ENCODE data around the gene SLC12A9. TPM values are rescaled to one million over a fixed set of nuclear protein-coding genes. Genes with fewer than 3 reads are reported as not detected.

The SLC12A9 gene
- total RNA-seq, 3 donors from 2014 or later: 27.9 to 34.0 (median 33.5) TPM

DNA sequence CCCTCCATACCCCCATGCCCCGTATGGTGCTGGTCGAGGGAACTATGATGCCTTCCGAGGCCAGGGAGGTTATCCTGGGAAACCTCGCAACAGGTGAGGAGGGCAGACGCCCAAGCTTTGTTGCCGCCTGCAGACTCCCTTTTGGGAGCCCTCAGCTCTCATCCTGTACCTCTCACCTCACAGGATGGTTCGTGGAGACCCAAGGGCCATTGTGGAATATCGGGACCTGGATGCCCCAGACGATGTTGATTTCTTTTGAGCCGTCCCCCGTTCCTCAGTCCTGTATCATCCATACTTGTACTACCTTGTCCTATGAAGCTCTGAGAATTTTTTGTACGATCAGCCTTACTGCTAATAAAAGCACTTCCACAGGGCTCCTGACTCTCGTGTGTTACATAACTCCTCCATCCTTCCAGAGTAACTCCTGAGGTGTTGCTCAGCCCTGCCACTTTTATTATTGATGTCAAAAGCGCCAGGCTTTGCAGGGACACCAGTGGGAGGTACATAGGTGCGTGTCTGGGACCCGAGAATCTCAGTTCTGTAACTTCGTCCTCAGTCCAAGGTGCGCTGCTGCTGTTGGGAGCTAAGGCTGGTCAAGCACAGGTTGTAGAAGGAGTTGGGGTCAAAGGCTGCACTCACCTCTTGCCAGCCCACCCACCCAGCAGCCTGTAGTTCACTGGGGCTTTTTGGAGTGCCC is 35.9 kb downstream of the SLC12A9 start:
- TF ChIP-seq, protein P1, sequence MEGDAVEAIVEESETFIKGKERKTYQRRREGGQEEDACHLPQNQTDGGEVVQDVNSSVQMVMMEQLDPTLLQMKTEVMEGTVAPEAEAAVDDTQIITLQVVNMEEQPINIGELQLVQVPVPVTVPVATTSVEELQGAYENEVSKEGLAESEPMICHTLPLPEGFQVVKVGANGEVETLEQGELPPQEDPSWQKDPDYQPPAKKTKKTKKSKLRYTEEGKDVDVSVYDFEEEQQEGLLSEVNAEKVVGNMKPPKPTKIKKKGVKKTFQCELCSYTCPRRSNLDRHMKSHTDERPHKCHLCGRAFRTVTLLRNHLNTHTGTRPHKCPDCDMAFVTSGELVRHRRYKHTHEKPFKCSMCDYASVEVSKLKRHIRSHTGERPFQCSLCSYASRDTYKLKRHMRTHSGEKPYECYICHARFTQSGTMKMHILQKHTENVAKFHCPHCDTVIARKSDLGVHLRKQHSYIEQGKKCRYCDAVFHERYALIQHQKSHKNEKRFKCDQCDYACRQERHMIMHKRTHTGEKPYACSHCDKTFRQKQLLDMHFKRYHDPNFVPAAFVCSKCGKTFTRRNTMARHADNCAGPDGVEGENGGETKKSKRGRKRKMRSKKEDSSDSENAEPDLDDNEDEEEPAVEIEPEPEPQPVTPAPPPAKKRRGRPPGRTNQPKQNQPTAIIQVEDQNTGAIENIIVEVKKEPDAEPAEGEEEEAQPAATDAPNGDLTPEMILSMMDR (IDR thresholded peaks at IDR 0.05): no peak
- intact Hi-C loops (cut with DNase I, micrococcal nuclease): no loop called here
- ATAC-seq (no peak), DNase-seq (peak in 1 of 3 donors; percentile 43)
- Histone ChIP-seq H3K9me3 (no peaks in the 10 kb centered on the region), H3K4me3 (peak overlapping the region; percentile 39), H3K4me1 (ENCODE audit: low read depth) (peaks cover 25% of the 10 kb centered on the region), H3K36me3 (ENCODE audit: low read depth) (peaks cover 8% of the 10 kb centered on the region)

DNA sequence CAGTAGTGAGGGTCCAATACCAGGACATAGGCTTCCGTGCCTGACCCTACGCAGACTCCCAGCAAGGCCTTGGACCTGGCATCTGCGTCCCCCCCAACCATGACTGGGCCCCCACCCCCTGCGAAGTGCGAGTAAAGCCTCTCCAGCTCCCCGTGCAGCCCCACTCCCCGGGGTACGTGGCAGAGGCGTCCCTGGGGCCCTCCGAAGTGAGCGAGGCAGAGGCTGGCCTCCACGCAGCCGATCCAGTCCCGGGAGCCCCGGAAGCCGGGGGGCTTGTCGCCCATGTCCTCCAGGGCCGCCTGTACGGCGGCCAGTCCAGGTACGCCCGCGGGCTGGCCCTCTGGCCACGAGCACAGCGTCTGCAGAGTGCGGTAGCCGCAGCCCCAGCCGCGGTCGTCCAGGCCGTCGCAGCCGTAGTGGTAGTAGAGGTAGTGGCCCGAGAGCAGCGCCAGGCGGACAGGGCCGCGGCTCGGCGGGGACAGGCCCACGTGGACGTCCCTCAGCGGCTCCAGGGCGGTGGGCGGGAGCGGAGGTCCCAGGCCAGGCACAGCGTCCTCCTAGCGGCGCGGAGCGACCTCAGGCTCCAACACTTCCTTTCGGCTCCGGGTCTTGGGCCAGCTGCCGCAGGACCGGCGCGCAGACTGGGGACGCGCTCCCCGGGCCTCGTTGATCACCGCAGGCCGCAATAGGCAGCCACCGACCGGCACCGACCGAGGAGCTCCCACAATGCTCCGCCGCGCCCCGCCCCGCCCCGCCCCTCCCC is 36.7 kb downstream of the SLC12A9 start, which contains the start of gene UFSP1:
Gene UFSP1, minus strand, starts transcription at position 728 of the 763 bp plus-strand sequence. Its CDS starts 444 bp downstream, at position 284.
- peak within 1 kb of the TSS; percentile 39 for H3K4me3 ChIP-seq
- intact Hi-C loops (cut with DNase I, micrococcal nuclease): no loop called here
- no peaks in the 10 kb centered on the region for H3K9me3 ChIP-seq
- DNase-seq (peak in 1 of 3 donors; percentile 69), ATAC-seq (peak; percentile 48)
- H3K36me3 ChIP-seq (ENCODE audit: low read depth): peaks cover 8% of the 10 kb centered on the region
- TF ChIP-seq, protein P1 (IDR thresholded peaks at IDR 0.05): no peak
- peaks cover 25% of the 10 kb centered on the region for H3K4me1 ChIP-seq (ENCODE audit: low read depth)

DNA sequence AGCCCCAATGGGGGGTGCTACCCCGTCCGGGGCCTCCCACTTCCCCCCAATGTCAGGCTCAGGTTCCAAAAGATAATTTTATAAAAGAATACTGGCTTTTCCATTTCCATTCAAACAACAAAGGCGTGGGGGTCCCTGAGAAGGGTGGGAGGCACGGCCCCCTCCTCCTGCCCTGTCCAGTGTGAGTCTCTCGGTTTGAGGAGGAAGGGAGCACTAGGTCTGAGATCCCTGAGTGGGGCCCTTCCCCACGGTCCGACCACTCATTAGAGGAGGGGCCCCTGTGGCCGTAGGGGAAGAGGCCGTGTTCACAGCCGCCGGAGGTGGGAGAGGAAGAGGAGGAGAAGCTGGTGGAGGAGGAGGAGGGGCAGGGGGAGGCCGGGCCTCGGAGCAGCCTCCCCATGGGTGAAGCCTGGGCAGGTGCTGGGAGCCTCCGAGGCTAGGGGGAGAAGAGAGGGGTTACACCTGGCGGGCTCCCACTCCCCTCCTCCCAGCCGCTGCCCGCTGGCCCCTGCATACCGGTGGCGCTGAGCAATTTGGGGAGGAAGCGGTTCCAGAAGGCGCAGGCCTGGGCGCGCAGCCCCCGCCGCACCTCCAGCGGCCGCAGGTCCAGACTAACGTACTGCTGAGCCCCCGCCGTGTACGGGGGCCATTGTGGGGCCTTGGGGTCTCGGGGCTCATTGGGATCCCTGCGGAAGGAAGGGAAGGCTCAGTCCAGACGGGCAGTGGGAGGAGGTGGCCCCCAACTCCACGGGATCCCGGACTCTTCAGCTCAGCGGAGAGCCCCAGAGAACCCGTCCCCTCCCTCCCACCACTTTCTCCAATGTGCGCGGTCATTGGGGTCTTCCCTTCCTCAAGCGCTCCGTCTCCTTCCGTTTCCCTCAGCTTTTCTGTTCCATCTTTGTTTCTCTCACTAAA is 38.4 kb downstream of the SLC12A9 start:
- intact Hi-C loops (cut with DNase I, micrococcal nuclease): no loop called here
- DNase-seq: peak in 2 of 3 donors; percentile 55 to 71

DNA sequence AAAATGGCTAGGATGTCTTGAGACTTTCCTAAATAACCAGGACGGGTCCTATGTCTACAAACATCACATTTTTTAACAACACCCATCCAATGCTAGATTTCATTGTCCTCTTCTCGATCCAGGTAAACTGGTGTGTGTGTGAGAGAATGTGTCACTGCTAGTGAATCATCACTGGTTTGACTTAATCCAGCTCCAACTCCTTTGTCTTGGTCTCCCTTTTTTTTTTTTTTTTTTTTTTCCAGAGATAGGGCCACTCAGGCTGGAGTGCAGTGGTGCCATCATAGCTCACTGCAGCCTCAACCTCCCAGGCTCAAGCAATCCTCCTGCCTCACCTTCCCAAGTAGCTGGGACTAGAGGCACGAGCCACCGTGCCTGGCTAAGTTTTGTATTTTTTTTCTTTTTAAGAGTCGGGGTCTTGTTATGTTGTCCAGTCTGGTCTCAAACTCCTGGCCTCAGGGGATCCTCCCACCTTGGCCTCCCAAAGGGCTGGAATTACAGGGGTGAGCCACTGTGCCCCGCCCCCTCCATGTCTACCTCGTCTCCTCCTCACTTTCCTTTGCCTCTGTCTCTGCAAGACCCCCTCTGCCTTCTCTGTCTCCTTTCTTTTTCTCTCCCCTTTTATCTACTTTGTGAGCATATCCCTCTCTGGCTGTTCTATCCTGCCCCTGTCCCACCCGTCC is 39.2 kb downstream of the SLC12A9 start:
- Histone ChIP-seq H3K36me3 (ENCODE audit: low read depth) (no peaks in the 10 kb centered on the region), H3K4me3 (no peak overlapping the region), H3K4me1 (ENCODE audit: low read depth) (peaks cover 48% of the 10 kb centered on the region), H3K9me3 (no peaks in the 10 kb centered on the region)
- intact Hi-C loops (cut with DNase I, micrococcal nuclease): no loop called here
- DNase-seq (peak in 1 of 3 donors; percentile 37), ATAC-seq (no peak)
- TF ChIP-seq, protein P1 (IDR thresholded peaks at IDR 0.05): no peak

More for the DNA sequence above, 38.4 kb downstream of the SLC12A9 start:
- no peak for ATAC-seq
- TF ChIP-seq, protein P1 (IDR thresholded peaks at IDR 0.05): no peak
- H3K36me3 ChIP-seq (ENCODE audit: low read depth): peaks cover 5% of the 10 kb centered on the region
- H3K4me1 ChIP-seq (ENCODE audit: low read depth): peaks cover 40% of the 10 kb centered on the region
- H3K9me3 ChIP-seq: no peaks in the 10 kb centered on the region
- no peak overlapping the region for H3K4me3 ChIP-seq
